ENCODE data around the gene SCFD2. TPM values are rescaled to one million over a fixed set of nuclear protein-coding genes. Genes with fewer than 3 reads are reported as not detected.
"Not testable (repeated sequence)": the region's sequence is repeated elsewhere in the genome, so short reads cannot be mapped to it uniquely, and the experiment has no call there.

The SCFD2 gene
- total RNA-seq, 1 experiment from 2014 or later: 18.8 TPM

- no peak for DNase-seq (ENCODE audit: low read depth)
Measured at GRCh38 chr4:53105313-53105712, 260.5 kb downstream of the SCFD2 start.

- DNase-seq (ENCODE audit: low read depth): no peak
Measured at GRCh38 chr4:53103481-53103880, 262.4 kb downstream of the SCFD2 start.

DNA sequence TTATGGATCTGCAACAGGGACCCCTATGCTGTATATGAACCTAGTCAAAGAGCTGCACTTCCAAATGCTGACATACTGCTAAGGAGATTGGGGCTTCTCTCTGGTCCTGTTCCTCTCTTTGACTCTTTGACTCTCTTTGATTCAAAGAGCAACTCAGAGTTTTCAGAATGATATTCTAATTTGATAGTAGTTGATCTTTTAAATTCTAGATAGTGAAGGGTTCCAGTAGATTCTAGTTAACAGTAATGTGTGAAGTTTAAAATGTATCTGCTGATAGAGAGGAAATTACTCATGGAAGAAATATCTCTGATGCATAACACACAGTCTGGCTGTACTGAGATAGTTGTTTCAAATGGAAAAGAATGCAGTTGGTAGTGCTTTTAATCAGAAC, 264.7 kb downstream of the SCFD2 start:
- DNase-seq (ENCODE audit: low read depth): peak; percentile 72

GRCh38 chr4:53100501-53101190, 265.2 kb downstream of the SCFD2 start:
- peak; percentile 72 for DNase-seq (ENCODE audit: low read depth)

- peak; percentile 74 for DNase-seq (ENCODE audit: low read depth)
Measured at GRCh38 chr4:53098681-53099121, 267.2 kb downstream of the SCFD2 start.

DNA sequence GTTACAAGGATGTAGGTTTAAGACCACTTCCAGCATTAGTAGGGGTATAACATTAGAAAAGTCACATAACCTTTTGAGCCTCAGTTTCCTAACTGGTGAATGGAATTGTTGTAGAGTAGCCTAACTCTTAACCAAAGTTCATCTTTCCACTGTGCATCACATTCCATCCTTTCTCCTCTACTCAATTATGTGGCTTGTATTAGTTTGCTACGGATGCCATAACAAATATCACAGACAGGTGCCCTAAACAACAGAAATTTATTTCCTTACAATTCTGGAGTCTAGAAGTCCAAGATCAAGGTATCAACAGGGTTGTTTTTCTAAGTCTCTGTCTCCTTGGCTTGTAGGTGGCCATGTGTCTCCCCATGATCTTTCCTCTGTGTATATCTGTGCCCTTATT, 271.8 kb downstream of the SCFD2 start:
- no peak for DNase-seq (ENCODE audit: low read depth)

DNA sequence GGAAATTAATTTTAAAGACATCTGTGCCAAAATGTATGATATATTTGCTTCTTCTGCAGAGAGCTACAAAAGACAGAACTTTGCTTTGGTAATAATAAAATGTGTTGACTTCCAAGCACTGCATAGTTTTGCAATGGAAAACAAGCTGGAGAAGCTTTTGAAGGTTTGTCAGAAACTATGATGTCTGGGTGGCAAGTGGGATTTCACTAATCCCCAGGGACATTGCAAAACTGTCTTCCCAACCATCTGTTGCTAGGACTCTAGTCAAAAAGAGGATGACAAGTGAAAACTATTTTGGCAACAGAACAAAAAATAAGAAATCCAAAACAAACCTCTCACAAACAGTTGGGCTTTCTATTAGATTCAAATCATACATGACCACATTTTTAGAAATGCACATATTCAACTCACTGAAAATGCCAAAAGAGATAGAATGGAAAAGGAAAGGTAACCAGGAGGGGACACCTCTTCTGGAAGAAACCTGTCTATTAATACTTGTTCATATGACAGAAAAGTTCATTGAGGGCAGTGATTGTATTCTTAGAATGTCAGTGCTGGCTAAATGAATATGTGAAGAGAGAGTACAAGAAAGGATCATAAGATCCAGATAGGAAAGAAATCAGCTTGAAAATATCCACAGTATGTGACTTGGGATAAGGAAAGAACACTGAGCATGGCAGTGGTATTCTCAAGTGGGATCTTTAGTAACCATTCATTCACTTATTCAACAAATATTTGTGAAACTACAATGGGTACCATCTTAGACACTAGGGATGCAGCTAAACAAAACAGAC, 275.7 kb downstream of the SCFD2 start:
- DNase-seq (ENCODE audit: low read depth): peak; percentile 87

- DNase-seq (ENCODE audit: low read depth): no peak
Measured at GRCh38 chr4:53088152-53088551, 277.7 kb downstream of the SCFD2 start.

GRCh38 chr4:53076374-53076958, 289.4 kb downstream of the SCFD2 start:
- no peak for DNase-seq (ENCODE audit: low read depth)

GRCh38 chr4:53075162-53075785, 290.6 kb downstream of the SCFD2 start:
- DNase-seq (ENCODE audit: low read depth): no peak

- DNase-seq (ENCODE audit: low read depth): no peak
Measured at GRCh38 chr4:53068755-53069330, 297.0 kb downstream of the SCFD2 start.

DNA sequence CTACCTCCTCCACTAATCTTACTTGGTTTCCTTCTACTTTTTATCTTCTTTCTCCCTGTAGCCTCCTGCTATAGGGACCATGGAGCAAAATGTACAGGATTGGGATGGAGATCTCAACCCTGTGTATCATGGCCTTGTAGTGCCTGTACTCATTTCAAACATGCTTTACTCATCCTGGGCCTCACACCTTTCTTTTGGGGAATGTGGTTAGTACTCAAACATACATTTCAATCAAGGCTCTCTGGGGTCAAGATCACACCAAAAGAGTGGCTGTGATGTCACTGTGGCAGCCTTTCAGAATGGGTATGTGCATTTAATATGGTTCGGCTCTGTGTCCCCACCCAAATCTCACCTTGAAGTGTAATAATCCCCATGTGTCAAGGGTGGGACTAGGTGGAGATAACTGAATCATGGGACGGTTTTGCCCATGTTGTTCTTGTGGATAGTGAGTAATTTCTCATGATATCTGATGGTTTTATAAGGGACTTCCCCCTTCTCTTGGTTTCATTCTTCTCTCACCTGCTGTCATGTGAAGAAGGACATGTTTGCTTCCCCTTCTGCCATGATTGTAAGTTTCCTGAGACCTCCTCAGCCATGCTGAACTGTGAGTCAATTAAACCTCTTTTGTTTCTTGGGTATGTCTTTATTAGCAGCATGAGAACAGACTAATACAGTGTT, 298.6 kb downstream of the SCFD2 start:
- DNase-seq (ENCODE audit: low read depth): no peak

GRCh38 chr4:53066155-53066554, 299.7 kb downstream of the SCFD2 start:
- DNase-seq (ENCODE audit: low read depth): no peak

DNA sequence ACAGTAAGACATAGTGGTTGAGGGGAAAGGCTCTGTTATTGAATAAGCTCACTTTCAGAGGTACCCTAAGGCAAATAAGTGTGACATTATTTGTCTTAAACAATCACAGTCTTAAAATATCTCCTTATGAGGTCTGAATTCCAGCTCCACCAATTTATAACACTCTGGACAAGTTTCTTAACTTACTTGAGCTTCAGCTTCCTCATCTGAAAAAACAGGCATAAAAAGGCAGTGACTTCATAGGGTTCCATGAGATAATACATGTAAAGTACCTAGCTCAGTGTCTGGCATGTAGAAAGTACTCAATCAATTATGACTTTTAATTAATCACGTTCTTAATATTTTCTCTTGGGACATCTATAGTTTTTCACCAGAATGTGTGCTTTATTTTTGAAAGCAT, 301.3 kb downstream of the SCFD2 start:
- no peak for DNase-seq (ENCODE audit: low read depth)

- no peak for DNase-seq (ENCODE audit: low read depth)
Measured at GRCh38 chr4:53061091-53061850, 304.6 kb downstream of the SCFD2 start.

- no peak for DNase-seq (ENCODE audit: low read depth)
Measured at GRCh38 chr4:53060278-53060677, 305.6 kb downstream of the SCFD2 start.

- no peak for DNase-seq (ENCODE audit: low read depth)
Measured at GRCh38 chr4:53059871-53060270, 306.0 kb downstream of the SCFD2 start.

DNA sequence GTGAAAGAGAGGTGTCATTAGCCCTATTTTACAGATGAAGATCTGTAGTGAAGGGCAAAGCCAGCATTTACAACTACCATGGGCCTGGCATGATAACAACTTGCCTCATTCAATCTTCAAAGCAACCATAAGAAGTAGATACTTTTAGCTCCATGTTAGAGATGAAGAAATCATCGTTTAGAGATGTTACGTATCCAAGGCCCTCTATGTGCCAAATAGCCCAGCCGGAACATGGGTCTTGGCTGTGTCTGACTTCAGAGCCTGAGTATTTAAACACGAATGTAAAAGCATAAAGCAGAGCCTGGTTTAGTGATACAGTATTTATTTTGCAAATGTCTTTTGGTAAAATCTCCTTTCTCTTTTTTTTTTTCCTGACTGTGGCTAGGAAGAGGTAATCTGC, 306.6 kb downstream of the SCFD2 start:
- DNase-seq (ENCODE audit: low read depth): no peak

GRCh38 chr4:53057679-53058078, 308.2 kb downstream of the SCFD2 start:
- no peak for DNase-seq (ENCODE audit: low read depth)

DNA sequence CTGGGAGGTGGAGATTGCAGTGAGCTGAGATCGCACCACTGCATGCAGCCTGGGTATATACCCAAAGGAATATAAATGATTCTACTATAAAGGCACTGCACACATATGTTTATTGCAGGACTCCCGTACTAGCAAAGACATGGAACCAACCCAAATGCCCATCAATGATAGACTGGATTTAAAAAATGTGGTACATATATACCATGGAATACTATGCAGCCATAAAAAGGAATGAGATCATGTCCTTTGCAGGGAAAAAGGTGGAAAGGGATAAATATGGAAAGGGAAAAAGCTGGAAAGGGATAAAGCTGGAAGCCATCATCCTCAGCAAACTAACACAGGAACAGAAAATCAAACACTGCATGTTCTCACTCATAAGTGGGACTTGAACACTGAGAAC, 308.8 kb downstream of the SCFD2 start:
- DNase-seq (ENCODE audit: low read depth): not testable (repeated sequence)
